Inferior parietal cortex (tissue), 1 donor: ENCODE measurements around the gene DES.
"Not testable (repeated sequence)": the region's sequence is repeated elsewhere in the genome, so short reads cannot be mapped to it uniquely, and the experiment has no call there.

Experiments used
- DNase-seq: peaks from one replicate; pipeline ENCODE4 v3.0.0-alpha.2; 2016; ENCODE audit errors: extremely low spot score

The DES gene

GRCh38 chr2:219418155-219419011, at the start of gene DES:
Gene DES (plus strand): TSS chr2:219418377. CDS start chr2:219418463, 86 bp downstream.
- DNase-seq, result no peak

- no peak for DNase-seq
Measured at GRCh38 chr2:219368690-219369191, 49.4 kb upstream of the DES start.

GRCh38 chr2:219369447-219369861, 48.7 kb upstream of the DES start:
- no peak for DNase-seq

DNA sequence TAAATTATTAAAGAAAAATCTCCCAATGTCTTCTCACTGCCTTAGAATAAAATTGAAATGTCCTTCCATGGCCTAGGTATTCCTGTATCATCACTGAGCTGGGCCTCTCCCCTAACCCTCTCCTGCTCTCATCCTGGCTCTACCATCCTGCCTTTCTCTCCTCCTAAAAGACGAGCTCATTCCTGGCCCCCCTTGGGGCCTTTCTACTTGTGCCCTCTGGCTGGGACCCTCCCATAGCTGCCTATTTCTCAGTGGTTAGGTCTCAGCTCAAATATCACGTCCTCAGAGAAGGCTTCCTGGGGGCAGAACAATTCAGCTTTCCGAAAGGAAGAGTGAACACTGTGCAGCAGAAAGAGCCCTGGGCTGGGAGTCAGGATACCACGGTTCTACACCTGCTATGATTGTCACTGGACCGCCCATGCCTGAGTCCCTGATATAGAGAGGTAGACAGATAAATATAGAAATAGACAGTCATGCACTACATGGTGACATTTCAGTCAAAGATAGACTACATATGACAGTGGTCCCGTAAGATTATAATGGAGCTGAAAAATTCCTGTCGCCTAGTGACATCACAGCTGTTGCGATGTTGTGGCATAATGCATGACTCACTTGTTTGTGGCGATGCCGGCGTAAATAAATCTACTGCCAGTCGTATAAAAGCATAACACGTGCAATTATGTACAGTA, 39.9 kb upstream of the DES start:
- DNase-seq, result no peak

DNA sequence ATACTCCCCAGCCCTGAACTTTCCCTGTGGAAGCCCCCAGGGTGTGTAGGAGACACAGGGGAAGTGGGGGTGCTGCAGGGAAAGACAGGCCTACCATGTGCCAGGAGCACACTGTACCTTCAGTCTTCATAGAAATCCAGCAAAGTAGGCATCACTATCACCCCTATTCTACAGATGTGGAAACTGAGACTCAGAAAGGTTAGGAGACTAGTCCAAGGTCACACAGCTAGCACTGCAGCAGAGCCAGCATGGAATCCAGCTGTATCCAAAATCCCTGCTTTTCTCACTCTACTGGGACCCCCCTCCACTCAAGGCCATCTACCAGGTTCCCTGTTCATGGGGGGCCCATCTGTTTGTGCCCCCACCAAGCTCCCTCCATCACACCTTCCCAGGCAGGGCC, 37.3 kb upstream of the DES start:
- no peak for DNase-seq

DNA sequence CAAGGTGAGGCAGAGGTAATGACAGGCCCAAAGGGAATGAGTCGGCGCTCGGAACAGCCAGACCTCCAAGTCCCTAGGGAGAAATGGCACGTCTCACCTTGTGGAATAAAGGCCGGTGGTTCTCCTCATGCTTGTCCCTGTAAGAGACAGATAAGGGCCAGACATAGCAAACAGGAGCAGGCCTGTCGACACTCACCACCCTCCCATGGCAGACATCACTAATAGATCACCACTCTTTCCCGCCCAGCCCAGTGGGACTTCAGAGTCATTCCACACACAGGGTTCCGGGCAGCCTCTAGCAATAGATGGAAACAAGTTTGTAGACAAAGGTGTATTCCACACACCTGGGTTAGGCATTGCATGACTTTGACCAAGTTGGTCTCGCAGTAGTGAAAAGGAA, 36.7 kb upstream of the DES start:
- no peak for DNase-seq

DNA sequence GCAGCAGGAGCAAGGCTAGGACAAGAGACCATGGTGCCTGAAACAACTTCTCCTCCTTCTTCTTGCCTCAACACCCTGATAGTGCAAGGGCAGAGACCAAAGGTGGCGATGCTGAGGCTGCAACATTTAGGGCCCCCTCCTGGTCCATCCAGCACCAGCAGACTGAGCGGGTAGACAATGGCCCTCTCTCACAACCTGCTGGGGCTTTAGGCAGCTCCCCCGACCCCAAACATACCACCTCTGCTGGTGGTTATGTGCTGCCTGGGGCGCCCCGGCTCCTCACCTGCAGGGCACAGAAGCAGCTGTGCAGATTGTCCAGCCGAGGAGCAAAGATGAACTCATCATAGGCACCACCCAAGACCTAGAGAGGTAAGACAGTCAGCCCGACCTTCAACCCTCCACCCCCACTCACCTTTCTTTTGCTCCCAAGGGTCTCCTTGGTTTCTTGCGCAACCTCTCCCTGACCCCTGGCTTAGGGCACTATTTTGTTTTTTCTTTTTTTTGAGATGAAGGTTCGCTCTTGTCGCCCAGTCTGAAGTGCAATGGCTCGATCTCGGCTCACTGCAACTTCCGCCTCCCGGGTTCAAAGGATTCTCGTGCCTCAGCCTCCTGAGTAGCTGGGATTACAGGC, 34.0 kb upstream of the DES start:
- no peak for DNase-seq

DNA sequence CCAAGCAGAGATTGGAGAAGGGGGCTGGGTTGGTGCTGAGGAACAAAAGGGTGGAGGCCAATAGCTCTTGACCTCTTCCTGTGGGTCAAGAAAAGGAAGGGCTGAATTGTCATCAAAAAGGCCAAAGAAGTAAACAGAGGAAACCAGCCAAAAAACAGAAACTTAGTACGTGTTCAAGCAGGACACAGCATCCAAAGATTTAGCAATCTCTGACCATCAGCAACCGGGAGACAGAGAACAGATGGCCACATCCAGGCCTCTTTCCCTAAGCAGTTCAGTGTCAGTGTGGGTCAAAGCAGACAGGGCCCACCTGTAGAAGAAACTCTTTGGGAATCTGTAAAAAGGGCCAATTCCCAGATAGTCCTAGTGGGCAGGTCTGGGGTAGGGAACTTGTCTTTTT, 33.3 kb upstream of the DES start:
- DNase-seq, result no peak

DNA sequence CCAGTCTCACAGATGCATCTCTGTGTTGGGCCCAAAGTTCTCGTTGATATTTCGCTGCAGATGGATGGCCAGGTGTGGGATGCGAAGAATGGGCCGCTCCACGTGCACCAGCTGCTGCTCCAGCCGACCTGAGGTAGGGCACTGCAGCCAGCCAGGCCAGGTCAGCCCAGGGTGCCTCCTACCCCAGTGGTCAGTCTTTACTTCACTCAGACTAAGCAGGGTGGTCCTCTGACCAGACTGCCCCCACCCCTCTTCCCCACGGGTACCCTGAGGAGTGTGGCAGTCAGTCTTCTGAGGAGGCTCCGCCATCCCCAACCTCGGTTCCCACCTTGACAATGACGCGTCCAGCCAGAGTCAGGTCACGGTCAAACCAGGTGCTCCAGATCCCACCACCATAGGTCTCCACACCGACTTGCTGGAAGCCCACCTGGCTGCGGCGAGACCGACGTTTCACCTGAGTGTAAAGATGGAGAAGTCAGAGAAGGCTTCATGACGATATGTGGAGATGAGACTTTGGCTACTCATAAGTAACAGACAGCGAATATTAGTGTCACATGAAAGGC, 32.1 kb upstream of the DES start:
- no peak for DNase-seq

DNA sequence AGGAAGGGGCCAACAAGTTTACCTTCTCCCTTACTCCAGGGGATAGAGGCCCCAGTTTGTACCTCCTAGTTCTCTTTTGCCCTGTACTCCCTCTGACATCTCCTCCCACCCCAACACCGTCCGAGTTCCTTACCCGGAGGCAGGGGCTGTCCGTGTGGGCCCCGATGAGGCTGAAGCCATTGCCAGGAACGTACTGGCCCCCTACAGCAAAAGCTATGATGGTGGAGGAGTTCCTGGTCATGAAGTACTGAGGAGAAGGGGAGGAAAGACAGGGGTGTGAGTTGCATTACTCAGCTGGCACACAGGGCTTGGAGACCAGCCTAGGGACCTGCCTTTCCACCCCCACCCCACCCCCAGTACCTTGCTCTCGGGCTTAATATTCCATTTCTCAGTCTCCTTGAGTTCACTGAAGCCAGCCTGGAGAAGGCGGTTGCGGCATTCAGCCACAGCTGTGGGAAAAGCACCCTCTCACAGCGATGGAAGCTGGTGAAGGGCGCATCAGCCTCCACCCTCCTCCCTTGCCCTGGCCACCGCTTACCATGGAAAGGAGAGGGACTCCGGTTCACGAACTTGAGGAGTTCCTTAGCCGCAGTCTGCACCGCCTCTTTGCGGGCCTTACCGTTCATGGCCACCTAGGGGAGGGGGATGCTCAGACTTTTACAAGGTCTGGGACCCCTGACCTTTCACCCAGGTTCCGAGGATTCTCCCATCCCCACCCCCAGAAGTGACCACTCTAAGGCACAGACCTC, 31.5 kb upstream of the DES start:
- no peak for DNase-seq

DNA sequence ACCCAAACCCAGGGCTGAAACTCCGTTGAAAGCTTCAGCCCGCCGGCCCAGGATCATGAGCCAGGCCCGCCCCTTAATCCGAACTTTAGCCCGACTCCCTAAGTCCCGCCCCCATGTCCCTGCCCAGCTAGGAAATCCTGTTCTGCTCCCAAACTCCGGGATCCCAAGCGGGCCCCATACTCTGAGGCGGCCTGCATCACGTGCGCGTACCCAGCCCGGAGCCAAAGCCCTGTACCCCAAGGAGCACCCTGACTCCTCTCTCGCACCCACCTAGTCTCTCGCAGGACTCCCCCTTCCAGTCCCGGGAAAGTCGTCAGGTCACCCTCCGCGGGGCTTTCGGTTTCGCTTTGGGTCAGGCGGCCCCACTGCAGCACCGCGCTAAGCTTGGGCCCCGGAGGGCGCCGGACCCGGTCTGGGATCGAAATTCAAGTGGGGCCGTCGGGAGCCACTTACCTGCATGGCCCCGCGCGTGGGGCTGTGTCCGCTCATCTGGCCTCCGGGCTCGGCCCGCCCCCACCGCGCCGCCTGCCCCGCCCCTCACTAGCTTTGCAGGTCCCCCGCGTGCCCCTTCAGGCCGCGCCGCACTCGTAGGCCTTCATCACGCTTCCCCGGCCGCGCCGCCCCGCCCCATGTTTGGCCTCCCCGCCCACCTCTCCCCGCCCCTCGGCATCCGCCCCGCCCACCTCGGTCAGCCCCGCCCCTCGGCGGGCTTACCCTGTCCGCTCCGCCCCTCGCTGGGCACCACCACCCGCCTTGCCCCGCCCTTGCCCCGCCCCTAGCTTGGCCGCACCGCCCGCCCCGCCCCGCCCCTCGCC, 30.7 kb upstream of the DES start, which contains the start of gene DNPEP:
Gene DNPEP, minus strand, starts transcription at position 607 of the 815 bp plus-strand sequence. Its CDS starts 118 bp downstream, at position 489.
- peak; percentile 78 for DNase-seq

DNA sequence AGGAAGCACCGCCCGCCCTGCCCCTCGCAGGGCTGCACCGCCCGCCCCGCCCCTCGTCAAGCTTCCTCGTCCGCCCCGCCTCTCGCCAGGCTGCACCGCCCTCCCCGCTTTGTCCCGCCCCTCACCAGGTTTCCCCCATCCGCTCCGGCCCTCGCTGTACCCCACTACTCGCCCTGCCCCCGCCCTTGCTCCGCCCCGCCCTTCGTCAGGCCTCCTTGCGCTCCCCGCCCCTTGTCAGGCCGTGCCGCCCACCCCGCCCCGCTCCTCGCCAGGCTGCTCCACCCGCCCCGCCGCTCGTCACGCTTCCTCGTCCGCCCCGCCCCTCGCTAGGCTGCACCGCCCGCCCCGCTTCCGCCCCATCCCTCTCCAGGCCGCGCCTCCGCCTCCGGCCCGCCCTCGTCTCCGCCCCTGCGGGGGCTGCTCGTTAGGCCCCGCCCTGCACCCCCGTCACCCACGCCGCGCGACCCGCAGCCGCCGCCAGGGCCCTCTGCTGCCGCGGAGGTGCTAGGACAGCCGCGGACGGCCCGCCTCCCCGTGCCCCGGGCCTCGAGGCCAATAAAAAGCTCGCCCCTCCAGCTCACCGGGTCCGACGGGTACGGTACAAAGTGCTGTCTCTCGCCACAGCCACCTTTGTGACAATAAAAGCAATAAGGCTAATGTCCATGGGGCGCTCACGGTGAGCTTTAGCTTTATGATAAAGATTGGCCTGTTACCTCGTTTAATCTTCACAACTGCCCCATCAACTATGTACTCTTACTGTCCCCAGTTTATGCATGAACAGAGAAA, 29.9 kb upstream of the DES start:
- DNase-seq, result peak; percentile 82

- no peak for DNase-seq
Measured at GRCh38 chr2:219388907-219389156, 29.3 kb upstream of the DES start.

DNA sequence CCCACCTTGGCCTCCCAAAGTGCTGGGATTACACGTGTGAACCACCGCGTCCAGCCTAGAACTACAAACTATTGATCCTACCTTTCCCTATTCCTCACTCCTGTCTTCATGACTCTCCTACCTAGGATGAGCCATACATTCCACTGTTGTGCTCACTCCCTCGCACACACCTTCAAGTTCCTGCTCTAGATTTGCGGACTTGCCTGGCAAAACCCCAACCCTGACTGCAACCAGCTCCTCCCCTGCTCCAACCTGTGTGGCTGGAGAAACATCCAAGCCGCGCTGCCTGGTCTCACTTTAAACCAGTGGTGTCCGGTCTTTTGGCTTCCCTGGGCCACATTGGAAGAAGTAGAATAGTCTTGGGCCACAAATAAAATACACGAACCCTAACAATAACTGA, 25.4 kb upstream of the DES start:
- no peak for DNase-seq

- not testable (repeated sequence) for DNase-seq
Measured at GRCh38 chr2:219395056-219395455, 23.1 kb upstream of the DES start.

- DNase-seq, result no peak
Measured at GRCh38 chr2:219395609-219396008, 22.6 kb upstream of the DES start.

GRCh38 chr2:219396863-219397457, 21.2 kb upstream of the DES start:
- no peak for DNase-seq

- DNase-seq, result no peak
Measured at GRCh38 chr2:219398721-219399363, 19.3 kb upstream of the DES start.
